ENCODE results near the gene RASA3. TPM values are rescaled to one million over a fixed set of nuclear protein-coding genes. Genes with fewer than 3 reads are reported as not detected.
A peak's percentile ranks its signal among the peaks of the same experiment; 100 is the strongest.

Gene RASA3
- total RNA-seq, 1 experiment from 2014 or later, result 9.1 TPM

- Histone ChIP-seq H3F3A (ENCODE audit: low read length, unreplicated experiment) (peaks cover 4% of the 10 kb centered on the region), H3K9ac (ENCODE audit: low read length) (peak overlapping the region; percentile 36; the same call in 1 of the 2 replicates), H3K9me3 (ENCODE audit: low read length) (no peaks in the 10 kb centered on the region), H3K4me2 (ENCODE audit: low read length) (peak overlapping the region; percentile 87), H3K9me2 (replicated peaks; ENCODE audit: low read length) (no peaks in the 10 kb centered on the region), H3K4me3 (ENCODE audit: low read length) (peak overlapping the region; percentile 69; the same call in 1 of the 2 replicates), H3K27ac (ENCODE audit: low read length) (peak overlapping the region; percentile 80), H3K4me1 (ENCODE audit: insufficient read depth, low read length) (peaks cover 22% of the 10 kb centered on the region), H3K79me2 (ENCODE audit: low read length) (peaks cover 75% of the 10 kb centered on the region), H4K20me1 (ENCODE audit: low read length) (no peaks in the 10 kb centered on the region), H3K27me3 (ENCODE audit: low read length) (no peaks in the 10 kb centered on the region), H2AFZ (ENCODE audit: low read length) (no peak overlapping the region), H3K36me3 (ENCODE audit: low read depth, low read length) (no peaks in the 10 kb centered on the region)
- TF ChIP-seq EZH2phosphoT487 (IDR thresholded peaks at IDR 0.05; ENCODE audit: borderline replicate concordance, low read length), result no peak
- no peak for TF ChIP-seq EZH2 (IDR thresholded peaks at IDR 0.05; ENCODE audit: low read length, unreplicated experiment)
- TF ChIP-seq CTCF (conservative IDR thresholded peaks at IDR 0.05; ENCODE audit: low read depth, low read length), result no peak
- ChIA-PET CTCF (no interaction called here), POLR2A (ENCODE audit: unreplicated experiment) (no interaction called here)
- DNase-seq (peak; percentile 77), ATAC-seq (peak; percentile 55)
- BruUV-seq (replicated peaks), result TSS peak; percentile 65
- intact Hi-C loops (cut with micrococcal nuclease), result no loop called here
Observed at GRCh38 chr13:114128624-114129522, 3.5 kb downstream of the RASA3 start.

GRCh38 chr13:114128348-114128623 is 4.1 kb downstream of the RASA3 start:
- ATAC-seq (no peak), DNase-seq (no peak)
- Histone ChIP-seq H2AFZ (ENCODE audit: low read length) (no peak overlapping the region), H3F3A (ENCODE audit: low read length, unreplicated experiment) (peaks cover 4% of the 10 kb centered on the region), H3K79me2 (ENCODE audit: low read length) (peaks cover 81% of the 10 kb centered on the region), H3K4me1 (ENCODE audit: insufficient read depth, low read length) (peaks cover 22% of the 10 kb centered on the region), H3K27me3 (ENCODE audit: low read length) (no peaks in the 10 kb centered on the region), H3K36me3 (ENCODE audit: low read depth, low read length) (no peaks in the 10 kb centered on the region), H4K20me1 (ENCODE audit: low read length) (no peaks in the 10 kb centered on the region), H3K27ac (ENCODE audit: low read length) (peak overlapping the region; percentile 80; the same call in 1 of the 2 replicates), H3K9me3 (ENCODE audit: low read length) (no peaks in the 10 kb centered on the region), H3K9me2 (replicated peaks; ENCODE audit: low read length) (no peaks in the 10 kb centered on the region), H3K4me2 (ENCODE audit: low read length) (no peak overlapping the region), H3K4me3 (ENCODE audit: low read length) (no peak overlapping the region), H3K9ac (ENCODE audit: low read length) (no peak overlapping the region)
- TF ChIP-seq EZH2 (IDR thresholded peaks at IDR 0.05; ENCODE audit: low read length, unreplicated experiment), result no peak
- TF ChIP-seq CTCF (conservative IDR thresholded peaks at IDR 0.05; ENCODE audit: low read depth, low read length), result no peak
- CTCF ChIA-PET, result no interaction called here
- POLR2A ChIA-PET (ENCODE audit: unreplicated experiment), result no interaction called here
- no TSS peak for BruUV-seq (replicated peaks)
- intact Hi-C loops (cut with micrococcal nuclease), result no loop called here
